Prostate gland (tissue), 2 donors: ENCODE measurements around the gene UBL7. TPM values are rescaled to one million over a fixed set of nuclear protein-coding genes. Genes with fewer than 3 reads are reported as not detected.

Experiments
- DNase-seq: peaks from one replicate; pipeline ENCODE4 v3.0.0-alpha.2; 2019; ENCODE audit warnings: low spot score
- H3K27ac ChIP-seq, 2 donors: fragments of 200-600 bp; sonication (generic); 2 replicates each; pipeline ENCODE4 v1.5.1; 2017 to 2019
- H3K27me3 ChIP-seq: fragments of 200-600 bp; sonication (generic); replicated peaks from 2 replicates; pipeline ENCODE4 v1.5.1; 2019; ENCODE audit not compliant: insufficient read depth
- H3K36me3 ChIP-seq, 2 donors: fragments of 200-600 bp; sonication (generic); 1 replicate in 1 of 2; 2 replicates in 1 of 2; pipeline versions ENCODE4 v1.5.1 to v1.8.1; 2017 to 2019
- H3K4me1 ChIP-seq: fragments of 200-600 bp; sonication (generic); replicated peaks from 2 replicates; pipeline ENCODE4 v1.5.1; 2019
- H3K4me3 ChIP-seq, 2 donors: fragments of 200-600 bp; sonication (generic); 2 replicates each; pipeline ENCODE4 v1.5.1; 2017 to 2019
- H3K9me3 ChIP-seq: fragments of 200-600 bp; sonication (generic); 2 replicates; pipeline ENCODE4 v1.5.1; 2017
- POLR2A ChIP-seq: fragments of 450-650 bp; IDR thresholded peaks from one replicate; pipeline ENCODE4 v1.6.1; 2016; ENCODE audit warnings: antibody characterized with exemption, mild to moderate bottlenecking
- POLR2AphosphoS5 ChIP-seq: sonication (generic); formaldehyde crosslinking; IDR thresholded peaks from one replicate; pipeline ENCODE4 v1.6.1; 2017; ENCODE audit warnings: antibody characterized with exemption
- WGBS: methylation state at CpG from one replicate; pipeline ENCODE4 v1.1.5; 2018; 5-methylcytosine and 5-hydroxymethylcytosine counted together
- intact Hi-C: fragments of 100-400 bp; cut with DNase I; formaldehyde crosslinking; loops from one replicate; pipeline ENCODE4 v1.14.2; 2022
- total RNA-seq, 2 donors: library from RNA; depleted of rRNA; stranded (reverse); fragments of >200 nt; gene quantifications; one replicate each; pipeline ENCODE4 v1.1.0, GENCODE V29; 2016
- TF ChIP-seq, protein P1 (sequence below), 4 experiments: fragments of 200-600 bp in 2 of 4; fragments of 450-650 bp in 2 of 4; sonication (generic) in 2 of 4; IDR thresholded peaks; 1 replicate in 3 of 4; 2 replicates in 1 of 4; pipeline ENCODE4 v1.5.1; 2016 to 2019; ENCODE audit warnings: antibody characterized with exemption in 4 of 4, mild to moderate bottlenecking in 2 of 4, moderate library complexity in 2 of 4

UBL7 gene
- total RNA-seq, 2 donors from 2014 or later: 83.1 to 85.2 TPM

DNA sequence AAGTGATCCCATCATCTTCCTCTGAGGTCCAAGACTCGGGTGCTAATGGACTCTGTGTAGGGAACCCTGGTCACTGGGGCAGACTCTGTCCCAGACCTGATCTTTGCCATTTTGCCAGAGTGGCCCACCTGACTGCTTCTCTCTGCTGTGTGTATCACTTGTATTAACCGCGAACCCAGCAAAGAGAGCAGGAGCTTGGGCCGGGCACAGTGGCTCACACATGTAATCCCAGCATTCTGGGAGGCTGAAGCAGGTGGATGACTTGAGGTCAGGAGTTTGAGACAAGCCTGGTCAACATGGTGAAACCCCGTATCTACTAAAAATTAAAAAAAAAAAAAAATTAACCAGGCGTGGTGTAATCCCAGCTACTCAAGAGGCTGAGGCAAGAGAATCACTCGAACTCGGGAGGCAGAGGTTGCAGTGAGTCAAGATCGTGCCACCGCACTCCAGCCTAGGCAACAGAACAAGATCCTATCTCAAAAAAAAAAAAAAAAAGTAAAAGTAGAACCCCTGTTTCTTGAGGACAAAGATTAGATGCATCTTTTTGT lies 60.6 kb downstream of the UBL7 start:
- Histone ChIP-seq H3K9me3 (no peaks in the 10 kb centered on the region), H3K36me3 (no peaks in the 10 kb centered on the region), H3K4me1 (no peaks in the 10 kb centered on the region), H3K27ac (no peak overlapping the region), H3K27me3 (no peaks in the 10 kb centered on the region), H3K4me3 (no peak overlapping the region)
- intact Hi-C loops: no loop called here
- DNase-seq: no peak
- TF ChIP-seq POLR2A (no peak), POLR2AphosphoS5 (no peak)
- TF ChIP-seq, protein P1, sequence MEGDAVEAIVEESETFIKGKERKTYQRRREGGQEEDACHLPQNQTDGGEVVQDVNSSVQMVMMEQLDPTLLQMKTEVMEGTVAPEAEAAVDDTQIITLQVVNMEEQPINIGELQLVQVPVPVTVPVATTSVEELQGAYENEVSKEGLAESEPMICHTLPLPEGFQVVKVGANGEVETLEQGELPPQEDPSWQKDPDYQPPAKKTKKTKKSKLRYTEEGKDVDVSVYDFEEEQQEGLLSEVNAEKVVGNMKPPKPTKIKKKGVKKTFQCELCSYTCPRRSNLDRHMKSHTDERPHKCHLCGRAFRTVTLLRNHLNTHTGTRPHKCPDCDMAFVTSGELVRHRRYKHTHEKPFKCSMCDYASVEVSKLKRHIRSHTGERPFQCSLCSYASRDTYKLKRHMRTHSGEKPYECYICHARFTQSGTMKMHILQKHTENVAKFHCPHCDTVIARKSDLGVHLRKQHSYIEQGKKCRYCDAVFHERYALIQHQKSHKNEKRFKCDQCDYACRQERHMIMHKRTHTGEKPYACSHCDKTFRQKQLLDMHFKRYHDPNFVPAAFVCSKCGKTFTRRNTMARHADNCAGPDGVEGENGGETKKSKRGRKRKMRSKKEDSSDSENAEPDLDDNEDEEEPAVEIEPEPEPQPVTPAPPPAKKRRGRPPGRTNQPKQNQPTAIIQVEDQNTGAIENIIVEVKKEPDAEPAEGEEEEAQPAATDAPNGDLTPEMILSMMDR (IDR thresholded peaks at IDR 0.05): no peak
- WGBS: 83% methylated on average over 10 of the region's 10 CpGs

DNA sequence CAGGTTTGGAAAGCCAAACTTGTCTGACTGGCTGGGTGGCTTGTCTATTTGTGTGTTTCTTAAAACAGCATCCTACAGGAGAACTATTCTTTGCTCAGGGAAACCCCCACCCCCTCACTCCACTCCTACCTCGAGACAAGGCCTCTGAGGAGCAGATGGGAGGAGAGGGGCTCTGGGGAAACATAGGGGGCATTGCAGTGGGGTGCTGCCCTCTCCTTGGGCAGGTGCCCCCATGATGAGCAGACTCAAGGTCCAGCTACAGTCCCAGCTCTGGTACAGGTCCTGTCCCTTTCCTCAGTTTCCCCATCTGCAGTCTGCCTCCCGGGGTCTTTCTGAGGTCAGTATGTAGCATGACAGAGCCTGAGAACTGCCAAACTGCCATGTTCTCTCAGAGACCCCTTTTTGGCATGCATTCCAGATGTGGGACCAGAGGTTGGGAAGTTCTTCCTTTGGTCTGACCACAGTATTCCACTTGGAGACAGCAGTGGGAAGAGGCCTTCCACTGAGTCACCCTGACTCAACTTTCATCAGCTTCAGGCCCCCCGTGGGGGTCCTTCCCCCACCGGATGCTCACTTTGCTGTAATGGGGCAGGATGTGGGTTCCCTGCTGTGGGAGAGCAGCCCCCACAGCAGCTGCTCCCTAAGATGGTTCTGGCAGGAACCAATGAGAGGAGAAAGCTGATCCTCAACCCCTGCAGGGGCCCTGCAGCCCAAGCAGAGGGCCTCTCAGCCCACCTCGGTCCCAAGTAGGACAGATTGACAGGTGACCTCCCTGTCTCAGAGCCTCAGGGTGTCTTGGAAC lies 61.2 kb downstream of the UBL7 start:
- no peak overlapping the region for H3K27ac ChIP-seq
- no peak overlapping the region for H3K4me3 ChIP-seq
- intact Hi-C loops: no loop called here
- no peak for DNase-seq
- H3K27me3 ChIP-seq: no peaks in the 10 kb centered on the region
- 47% methylated on average over 5 of the region's 5 CpGs for WGBS
- H3K4me1 ChIP-seq: no peaks in the 10 kb centered on the region
- TF ChIP-seq POLR2AphosphoS5: no peak
- TF ChIP-seq, protein P1 (IDR thresholded peaks at IDR 0.05): no peak
- no peak for TF ChIP-seq POLR2A
- no peaks in the 10 kb centered on the region for H3K36me3 ChIP-seq
- H3K9me3 ChIP-seq: no peaks in the 10 kb centered on the region

DNA sequence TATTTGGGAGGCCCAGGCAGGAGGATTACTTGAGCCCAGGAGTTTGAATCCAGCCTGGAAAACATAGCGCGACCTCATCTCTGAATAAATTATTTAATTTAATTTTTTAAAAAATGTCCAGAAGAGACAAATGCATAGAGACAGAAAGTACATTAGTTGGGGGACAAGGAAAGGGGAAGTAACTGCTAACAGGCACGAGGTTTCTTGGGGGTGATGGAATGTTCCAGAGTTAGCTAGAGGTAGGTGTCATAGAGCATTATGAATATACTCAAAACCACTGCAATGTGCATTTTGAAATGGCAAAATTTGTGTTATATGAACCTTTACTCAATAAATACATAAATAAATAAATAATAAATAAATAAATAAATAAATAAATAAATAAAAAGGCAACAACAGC lies 61.9 kb downstream of the UBL7 start:
- 92% methylated on average over 3 of the region's 3 CpGs for WGBS
- Histone ChIP-seq H3K4me1 (no peaks in the 10 kb centered on the region), H3K4me3 (no peak overlapping the region), H3K9me3 (no peaks in the 10 kb centered on the region), H3K36me3 (no peaks in the 10 kb centered on the region), H3K27ac (no peak overlapping the region), H3K27me3 (no peaks in the 10 kb centered on the region)
- TF ChIP-seq POLR2AphosphoS5: no peak
- TF ChIP-seq POLR2A: no peak
- TF ChIP-seq, protein P1 (IDR thresholded peaks at IDR 0.05): no peak
- no peak for DNase-seq
- intact Hi-C loops: no loop called here

DNA sequence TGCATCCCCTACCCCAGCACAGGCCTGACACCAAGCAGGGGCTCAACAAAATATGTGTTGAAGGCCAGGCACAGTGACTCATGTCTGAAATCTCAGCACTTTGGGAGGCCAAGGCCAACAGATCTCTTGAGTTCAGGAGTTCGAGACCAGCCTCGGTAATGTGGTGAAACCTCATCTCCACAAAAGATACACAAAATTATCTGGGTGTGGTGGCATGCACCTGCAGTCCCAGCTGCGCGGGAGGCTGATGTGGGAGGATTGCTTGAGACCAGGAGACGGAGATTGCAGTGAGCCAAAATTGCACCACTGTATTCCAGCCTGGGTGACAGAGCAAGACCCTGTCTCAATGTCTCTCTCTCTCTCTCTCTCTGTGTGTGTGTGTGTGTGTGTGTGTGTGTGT lies 62.8 kb downstream of the UBL7 start:
- no peak overlapping the region for H3K4me3 ChIP-seq
- no peaks in the 10 kb centered on the region for H3K9me3 ChIP-seq
- no peak for TF ChIP-seq POLR2AphosphoS5
- TF ChIP-seq, protein P1 (IDR thresholded peaks at IDR 0.05): no peak
- no peak for TF ChIP-seq POLR2A
- WGBS: 99% methylated on average over 5 of the region's 5 CpGs
- no peaks in the 10 kb centered on the region for H3K36me3 ChIP-seq
- intact Hi-C loops: no loop called here
- H3K27ac ChIP-seq: no peak overlapping the region
- H3K4me1 ChIP-seq: no peaks in the 10 kb centered on the region
- H3K27me3 ChIP-seq: no peaks in the 10 kb centered on the region
- no peak for DNase-seq
